K562 (cell line): ENCODE data around the gene MYL10. TPM values are rescaled to one million over a fixed set of nuclear protein-coding genes. Genes with fewer than 3 reads are reported as not detected.

Experiments used
- ATAC-seq: fragments of 200-7000 bp; cut with Tn5 transposase; 3 replicates; pipeline ENCODE4 v1.9.1; 2020; ENCODE audit warnings: moderate library complexity
- BruUV-seq: library from RNA; stranded (reverse); fragments of 400-500 nt; replicated peaks from 2 replicates; lab custom pipeline; 2021; lab: Mats Ljungman, UMichigan
- CTCF ChIA-PET: fragments of 300-600 bp; formaldehyde crosslinking; extraction: SDS; loops from one replicate; lab custom pipeline; 2021; ENCODE audit warnings: low intra/inter-chr PET ratio; lab: Yijun Ruan, JAX
- POLR2A ChIA-PET: fragments of 300-600, 350-650 bp; sonication (Branson Sonifier 250); formaldehyde crosslinking; extraction: SDS; loops from one replicate; lab custom pipeline; 2021; ENCODE audit warnings: antibody characterized with exemption, inconsistent platforms; lab: Yijun Ruan, JAX
- DNase-seq, 4 experiments: peaks; one replicate each; pipeline versions ENCODE4 v3.0.0 to v3.0.0-alpha.2; 2011 to 2018; ENCODE audit warnings: low spot score in 3 of 4, mixed read lengths in 3 of 4; ENCODE audit errors: extremely low read depth in 1 of 4
- FAIRE-seq: peaks from 2 replicates; lab custom pipeline; 2011; peaks lifted over from hg19 to GRCh38; lab: Jason Lieb, UNC
- H2AFZ ChIP-seq: 2 replicates; pipeline ENCODE4 v1.6.0; 2011; ENCODE audit warnings: low read depth, low read length, control low read depth, inconsistent platforms
- H3K27ac ChIP-seq: fragments of 200-600 bp; 3 replicates; pipeline ENCODE4 v1.8.0; 2011; ENCODE audit warnings: low read depth, mild to moderate bottlenecking, control low read depth, inconsistent platforms, low read length, moderate library complexity, mixed read lengths; ENCODE audit errors: extremely low read depth
- H3K27me3 ChIP-seq, 2 experiments: fragments of 300-600 bp in 1 of 2; 2 replicates in 1 of 2; 3 replicates in 1 of 2; pipeline versions ENCODE4 v1.6.0 to v1.8.0; 2011; ENCODE audit warnings: inconsistent platforms in 2 of 2, low read length in 2 of 2, mild to moderate bottlenecking in 1 of 2, mixed read lengths in 1 of 2, moderate library complexity in 1 of 2; ENCODE audit not compliant: control insufficient read depth in 2 of 2, insufficient read depth in 2 of 2
- H3K36me3 ChIP-seq: fragments of 300-600 bp; 3 replicates; pipeline ENCODE4 v1.8.0; 2011; ENCODE audit warnings: mild to moderate bottlenecking, low read length, inconsistent platforms; ENCODE audit not compliant: control insufficient read depth, insufficient read depth
- H3K4me1 ChIP-seq, 2 experiments: fragments of 200-600 bp in 1 of 2; replicated peaks in 1 of 2; 2 replicates in 1 of 2; 3 replicates in 1 of 2; pipeline versions ENCODE4 v1.5.1 to v1.8.0; 2011; ENCODE audit warnings: inconsistent platforms in 2 of 2, low read length in 2 of 2, mild to moderate bottlenecking in 1 of 2, mixed read lengths in 1 of 2, moderate library complexity in 1 of 2; ENCODE audit not compliant: control insufficient read depth in 2 of 2, insufficient read depth in 2 of 2
- H3K4me2 ChIP-seq: 2 replicates; pipeline ENCODE4 v1.6.1; 2011; ENCODE audit warnings: low read length, control low read depth, inconsistent platforms, mixed read lengths; ENCODE audit not compliant: insufficient read depth
- H3K4me3 ChIP-seq: fragments of 200-600 bp; sonication (generic), shearing (Covaris generic); 2 replicates; pipeline ENCODE4 v1.5.1; 2016; ENCODE audit warnings: control low read depth, inconsistent platforms
- H3K79me2 ChIP-seq: fragments of 200-600 bp; 3 replicates; pipeline ENCODE4 v1.8.0; 2011; ENCODE audit warnings: low read length, inconsistent platforms; ENCODE audit not compliant: control insufficient read depth, insufficient read depth
- H3K9ac ChIP-seq, 2 experiments: 2 replicates each; pipeline versions ENCODE4 v1.6.0 to v1.6.1; 2011; ENCODE audit warnings: low read depth in 2 of 2, low read length in 2 of 2, control low read depth in 1 of 2, inconsistent platforms in 1 of 2, mild to moderate bottlenecking in 1 of 2, mixed read lengths in 1 of 2; ENCODE audit not compliant: insufficient read depth in 1 of 2
- H3K9me1 ChIP-seq: one replicate; pipeline ENCODE4 v1.6.0; 2011; ENCODE audit warnings: inconsistent platforms, mild to moderate bottlenecking, low read length, moderate library complexity; ENCODE audit not compliant: control insufficient read depth, insufficient read depth
- H3K9me3 ChIP-seq: replicated peaks from 2 replicates; pipeline ENCODE4 v1.5.1; 2011; ENCODE audit warnings: low read depth, low read length, inconsistent platforms; ENCODE audit not compliant: control insufficient read depth, insufficient read depth
- H4K20me1 ChIP-seq: replicated peaks from 2 replicates; pipeline ENCODE4 v1.6.1; 2011; ENCODE audit warnings: low read length, inconsistent platforms, mixed read lengths; ENCODE audit not compliant: control insufficient read depth, insufficient read depth
- PTBP1 ChIP-seq: fragments of 200-400 bp; formaldehyde crosslinking; IDR thresholded peaks from 2 replicates; pipeline ENCODE4 v1.6.1; 2017; ENCODE audit warnings: low read depth, low read length
- SIX5 ChIP-seq, 2 experiments: IDR thresholded peaks; 2 replicates each; pipeline ENCODE4 v1.6.1; 2011; ENCODE audit warnings: low read length in 2 of 2, borderline replicate concordance in 1 of 2, low read depth in 1 of 2, mild to moderate bottlenecking in 1 of 2, moderate library complexity in 1 of 2; ENCODE audit not compliant: insufficient read depth in 1 of 2
- SREBF2 ChIP-seq: sonication (generic); formaldehyde crosslinking; IDR thresholded peaks from 2 replicates; pipeline ENCODE4 v1.4.0; 2020; ENCODE audit warnings: mild to moderate bottlenecking, missing genetic modification reagents
- WGBS: fragments of 100-300 bp; shearing (Covaris generic); methylation state at CpG from one replicate; pipeline ENCODE4 v1.1.6; 2016; ENCODE audit warnings: low coverage, mixed read lengths; ENCODE audit not compliant: insufficient coverage; ENCODE audit errors: missing lambda C conversion rate; 5-methylcytosine and 5-hydroxymethylcytosine counted together
- in situ Hi-C: fragments of 300-500 bp; cut with MboI; formaldehyde crosslinking; loops from 4 replicates; pipeline ENCODE4 v1.15.0; 2018; ENCODE audit warnings: inconsistent platforms, mixed read lengths
- intact Hi-C: fragments of 100-400 bp; cut with micrococcal nuclease; formaldehyde crosslinking; loops from 2 replicates; pipeline ENCODE4 v1.14.2; 2022
- polyA plus RNA-seq, 8 experiments: library from polyadenylated mRNA; depleted of rRNA in 4 of 8; stranded (reverse) in 5 of 8; unstranded in 3 of 8; fragments of >200 nt; fragmentation: Nextera tagmentation in 2 of 8; fragmentation: Illumina TruSeq in 1 of 8; extraction: Ambion mirVana in 2 of 8; extraction: Trizol in 1 of 8; gene quantifications; 2 replicates each; pipeline versions ENCODE4 v1.2.1 to v1.2.3, GENCODE V29; 2011 to 2014; ENCODE audit warnings: inconsistent platforms in 1 of 8, missing spikeins in 1 of 8
- total RNA-seq, 7 experiments: library from RNA; depleted of rRNA in 6 of 7; stranded (reverse); fragments of >200 nt in 6 of 7; fragmentation: Illumina TruSeq in 2 of 7; extraction: Trizol in 2 of 7; gene quantifications; 2 replicates each; pipeline versions ENCODE4 v1.2.1 to v1.2.3, GENCODE V29; 2011 to 2021; ENCODE audit warnings: low replicate concordance in 1 of 7
- TF ChIP-seq, protein P1 (sequence below): fragments of 250-450 bp; sonication (Bioruptor Pico); IDR thresholded peaks from 2 replicates; pipeline ENCODE4 v1.5.0; 2021; ENCODE audit warnings: mild to moderate bottlenecking, moderate library complexity

Gene MYL10
- total and polyA plus RNA-seq, 9 of the 15 experiments (the other 6 are each of a cell fraction or from before 2014, with no cell fraction given) = not detected

DNA sequence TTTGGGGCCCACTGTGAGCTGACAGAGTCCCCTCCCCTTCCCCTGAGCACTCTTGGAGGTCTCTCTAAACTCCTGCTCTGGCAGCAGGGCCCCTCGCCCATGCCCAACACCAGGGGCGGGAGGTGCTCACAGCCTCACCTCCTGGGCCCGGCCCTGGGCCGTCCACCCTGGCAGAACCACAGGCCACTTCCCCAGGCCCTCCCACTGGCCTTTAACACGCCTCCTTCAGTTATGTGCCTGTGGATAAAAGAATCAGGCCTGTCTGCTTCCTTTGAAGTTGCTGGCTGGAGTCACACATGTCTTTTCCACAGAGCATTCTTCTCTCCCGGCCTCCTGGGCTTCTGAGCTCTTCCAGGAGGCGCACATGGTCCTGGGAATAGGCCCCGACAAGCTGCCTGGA is 10.2 kb downstream of the MYL10 start:
- Histone ChIP-seq H3K4me3 (no peak overlapping the region), H3K9me3 (no peaks in the 10 kb centered on the region), H3K9ac (peak overlapping the region in 1 of 2 experiments; percentile 33; a peak in 1 of 4 replicates)
- TF ChIP-seq SREBF2 (CRISPR knock-in tag) (no peak), PTBP1 (no peak), SIX5 (IDR thresholded peaks at IDR 0.05; ENCODE audit: borderline replicate concordance in 1 of 2, insufficient read depth in 1 of 2, low read depth in 1 of 2, low read length in 2 of 2) (no peak)
- TF ChIP-seq, protein P1, sequence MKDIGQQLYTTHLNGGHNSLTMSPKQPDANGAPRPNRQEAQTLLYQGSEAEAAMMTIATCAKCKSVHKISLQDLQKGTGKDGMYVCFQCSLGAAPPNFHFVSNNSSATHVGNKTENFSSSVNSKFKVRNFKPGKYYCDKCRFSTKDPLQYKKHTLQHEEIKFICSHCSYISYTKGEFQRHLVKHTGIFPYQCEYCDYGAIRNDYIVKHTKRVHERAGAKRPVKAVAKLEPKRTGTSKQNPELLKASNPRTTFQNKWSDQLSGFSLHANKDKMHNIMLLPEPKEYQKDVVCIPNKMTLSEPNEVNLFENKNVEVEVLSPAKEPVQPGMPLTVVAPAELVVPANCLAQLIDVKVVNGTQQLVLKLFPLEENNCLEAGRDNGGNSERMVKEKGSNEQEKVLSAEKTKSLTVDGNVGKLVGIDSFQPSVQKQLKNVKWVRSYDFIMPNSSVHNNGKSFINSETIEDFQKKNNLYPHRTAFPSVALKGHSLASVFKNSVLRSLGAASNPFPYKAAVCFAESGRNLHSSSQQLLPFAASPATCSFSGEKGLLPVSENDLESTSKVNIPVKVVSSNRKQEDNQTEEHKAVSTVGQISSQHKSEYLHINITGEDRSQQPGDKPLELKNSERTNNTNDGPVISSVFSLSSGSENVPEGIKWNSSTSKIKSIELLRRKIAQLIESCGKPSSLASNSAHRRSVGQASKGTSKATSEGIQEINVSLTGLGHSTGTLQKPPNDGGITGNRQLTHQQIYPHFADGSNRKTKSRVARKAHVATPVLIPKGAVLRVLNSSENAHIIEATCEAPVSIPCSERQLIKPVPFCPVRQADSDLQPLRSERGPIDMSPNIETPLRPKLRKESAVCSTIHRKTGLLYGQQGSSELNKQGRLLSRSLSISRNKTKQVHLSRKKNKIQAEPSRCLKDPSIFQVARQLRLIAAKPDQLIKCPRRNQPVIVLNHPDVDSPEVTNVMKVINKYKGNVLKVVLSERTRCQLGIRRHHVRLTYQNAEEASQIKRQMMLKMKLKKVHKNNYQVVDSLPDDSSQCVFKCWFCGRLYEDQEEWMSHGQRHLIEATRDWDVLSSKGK (CRISPR knock-in tag) = no peak
- TF ChIP-seq, all 486 proteins: peak for 0
- Histone ChIP-seq H3K9me1 (no peaks in the 10 kb centered on the region), H3K4me2 (no peak overlapping the region), H3K36me3 (no peaks in the 10 kb centered on the region), H2AFZ (no peak overlapping the region), H3K27ac (no peak overlapping the region), H3K79me2 (no peaks in the 10 kb centered on the region), H3K27me3 (peaks cover 38 to 79% of the 10 kb centered on the region in 2 experiments), H3K4me1 (peaks cover 0 to 18% of the 10 kb centered on the region in 2 experiments; a peak in 1 of 5 replicates), H4K20me1 (peaks cover 15% of the 10 kb centered on the region)
- ATAC-seq (no peak; the same call in 2 of the 3 replicates), DNase-seq (no peak), FAIRE-seq (no peak)
- no TSS peak for BruUV-seq
- intact Hi-C loops = no loop called here
- in situ Hi-C loops = no loop called here
- CTCF ChIA-PET = no interaction called here
- POLR2A ChIA-PET = no interaction called here
- WGBS = 9% methylated on average over 8 of the region's 8 CpGs
